HepG2 (cell line): ENCODE results near the gene GFAP. TPM values are rescaled to one million over a fixed set of nuclear protein-coding genes. Genes with fewer than 3 reads are reported as not detected.
A peak's percentile ranks its signal among the peaks of the same experiment; 100 is the strongest.

ENCODE experiments used
- DR1 ChIP-seq: sonication (generic); formaldehyde crosslinking; IDR thresholded peaks from 2 replicates; pipeline ENCODE4 v1.8.0; 2021; ENCODE audit warnings: mild to moderate bottlenecking, missing genetic modification reagents, inconsistent platforms
- HOXA7 ChIP-seq: sonication (generic); formaldehyde crosslinking; IDR thresholded peaks from 2 replicates; pipeline ENCODE4 v1.8.1; 2022; ENCODE audit warnings: mild to moderate bottlenecking, missing genetic modification reagents, moderate library complexity
- MTA3 ChIP-seq: sonication (generic); formaldehyde crosslinking; IDR thresholded peaks from 2 replicates; pipeline ENCODE4 v1.4.0; 2020; ENCODE audit warnings: missing genetic modification reagents
- RXRA ChIP-seq: sonication (generic); formaldehyde crosslinking; IDR thresholded peaks from 2 replicates; pipeline ENCODE4 v1.5.1; 2020; ENCODE audit warnings: missing genetic modification reagents
- ZNF121 ChIP-seq: sonication (generic); formaldehyde crosslinking; IDR thresholded peaks from 2 replicates; pipeline ENCODE4 v1.5.0; 2020; ENCODE audit warnings: mild to moderate bottlenecking, missing genetic modification reagents
- ZNF207 ChIP-seq: fragments of 450-650 bp; IDR thresholded peaks from 2 replicates; pipeline ENCODE4 v1.6.1; 2016; ENCODE audit warnings: antibody characterized with exemption, borderline replicate concordance
- ZNF234 ChIP-seq: sonication (generic); formaldehyde crosslinking; conservative IDR thresholded peaks from 2 replicates; pipeline ENCODE4 v1.5.1; 2020; ENCODE audit warnings: mild to moderate bottlenecking, missing genetic modification reagents
- ZSCAN25 ChIP-seq: sonication (generic); formaldehyde crosslinking; IDR thresholded peaks from 2 replicates; pipeline ENCODE4 v1.8.0; 2022; ENCODE audit warnings: mild to moderate bottlenecking, missing genetic modification reagents
- polyA plus RNA-seq, 8 experiments: library from polyadenylated mRNA; depleted of rRNA in 3 of 8; stranded (reverse) in 7 of 8; unstranded in 1 of 8; fragments of >200 nt; fragmentation: Illumina TruSeq in 4 of 8; extraction: Trizol in 4 of 8; gene quantifications; 2 replicates each; pipeline versions ENCODE4 v1.2.1 to v1.2.3, GENCODE V29; 2011 to 2016; ENCODE audit warnings: low read depth in 4 of 8, missing spikeins in 1 of 8, mixed read lengths in 1 of 8; ENCODE audit not compliant: insufficient read depth in 1 of 8
- total RNA-seq, 5 experiments: library from RNA; depleted of rRNA; stranded (reverse); fragments of >200 nt; fragmentation: Illumina TruSeq; extraction: Trizol; gene quantifications; 2 replicates each; pipeline ENCODE4 v1.2.3, GENCODE V29; 2016; ENCODE audit warnings: low read depth in 1 of 5
- TF ChIP-seq, protein P1 (sequence below): sonication (generic); formaldehyde crosslinking; IDR thresholded peaks from 2 replicates; pipeline ENCODE4 v1.4.0; 2020; ENCODE audit warnings: missing genetic modification reagents, mild to moderate bottlenecking, borderline replicate concordance
- TF ChIP-seq, protein P2 (sequence below): sonication (generic); formaldehyde crosslinking; IDR thresholded peaks from 2 replicates; pipeline ENCODE4 v1.4.0; 2020; ENCODE audit warnings: missing genetic modification reagents
- TF ChIP-seq, protein P3 (sequence below): sonication (generic); formaldehyde crosslinking; IDR thresholded peaks from 2 replicates; pipeline ENCODE4 v1.9.0; 2022; ENCODE audit warnings: missing genetic modification reagents, mild to moderate bottlenecking, borderline replicate concordance
- TF ChIP-seq, protein P4 (sequence below): sonication (generic); formaldehyde crosslinking; IDR thresholded peaks from 2 replicates; pipeline ENCODE4 v1.5.1; 2020; ENCODE audit warnings: mild to moderate bottlenecking, missing genetic modification reagents, borderline replicate concordance
- TF ChIP-seq, protein P5 (sequence below): sonication (generic); formaldehyde crosslinking; IDR thresholded peaks from 2 replicates; pipeline ENCODE4 v1.5.0; 2020; ENCODE audit warnings: missing genetic modification reagents

GFAP gene
- total and polyA plus RNA-seq, 2 of the 13 experiments (the other 11 are each of a cell fraction or from before 2014, with no cell fraction given): 0.11 to 0.29 TPM

DNA sequence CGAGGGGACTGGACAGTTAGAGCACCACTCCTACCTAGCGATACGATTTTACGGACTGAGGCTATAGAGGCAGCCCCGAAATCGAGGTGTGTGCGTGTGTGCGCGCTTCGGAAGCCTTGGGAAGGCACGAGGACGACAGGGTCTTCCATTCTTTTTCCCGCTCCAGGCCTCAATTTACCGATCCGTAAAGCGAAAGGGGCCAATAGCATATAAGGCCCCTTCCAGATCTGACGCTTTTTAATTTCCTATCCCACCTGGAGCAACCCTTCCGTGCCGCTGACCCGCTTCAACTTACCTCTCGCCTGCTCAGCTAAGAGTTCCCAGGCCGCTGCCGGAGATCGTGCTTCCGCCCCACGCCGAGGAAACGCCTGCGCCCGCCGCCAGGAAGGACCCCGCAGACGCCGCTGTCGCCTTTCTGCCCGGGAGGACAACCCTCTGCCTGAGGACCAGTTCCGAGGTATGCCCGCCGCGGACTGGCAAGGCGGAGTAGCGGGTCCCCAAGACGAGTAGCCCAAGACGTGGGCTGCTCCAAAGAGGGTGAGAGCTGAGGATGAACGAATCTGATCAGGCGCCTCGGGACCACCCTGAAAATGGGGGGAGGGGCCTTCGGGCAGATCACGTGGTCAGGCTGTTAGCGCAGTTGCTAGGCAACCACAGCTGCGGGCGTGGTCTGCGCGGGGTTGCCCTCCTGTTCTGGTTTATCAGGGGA lies 16.1 kb downstream of the GFAP start, which contains the start of gene EFTUD2 (continued):
- TF ChIP-seq, protein P1, sequence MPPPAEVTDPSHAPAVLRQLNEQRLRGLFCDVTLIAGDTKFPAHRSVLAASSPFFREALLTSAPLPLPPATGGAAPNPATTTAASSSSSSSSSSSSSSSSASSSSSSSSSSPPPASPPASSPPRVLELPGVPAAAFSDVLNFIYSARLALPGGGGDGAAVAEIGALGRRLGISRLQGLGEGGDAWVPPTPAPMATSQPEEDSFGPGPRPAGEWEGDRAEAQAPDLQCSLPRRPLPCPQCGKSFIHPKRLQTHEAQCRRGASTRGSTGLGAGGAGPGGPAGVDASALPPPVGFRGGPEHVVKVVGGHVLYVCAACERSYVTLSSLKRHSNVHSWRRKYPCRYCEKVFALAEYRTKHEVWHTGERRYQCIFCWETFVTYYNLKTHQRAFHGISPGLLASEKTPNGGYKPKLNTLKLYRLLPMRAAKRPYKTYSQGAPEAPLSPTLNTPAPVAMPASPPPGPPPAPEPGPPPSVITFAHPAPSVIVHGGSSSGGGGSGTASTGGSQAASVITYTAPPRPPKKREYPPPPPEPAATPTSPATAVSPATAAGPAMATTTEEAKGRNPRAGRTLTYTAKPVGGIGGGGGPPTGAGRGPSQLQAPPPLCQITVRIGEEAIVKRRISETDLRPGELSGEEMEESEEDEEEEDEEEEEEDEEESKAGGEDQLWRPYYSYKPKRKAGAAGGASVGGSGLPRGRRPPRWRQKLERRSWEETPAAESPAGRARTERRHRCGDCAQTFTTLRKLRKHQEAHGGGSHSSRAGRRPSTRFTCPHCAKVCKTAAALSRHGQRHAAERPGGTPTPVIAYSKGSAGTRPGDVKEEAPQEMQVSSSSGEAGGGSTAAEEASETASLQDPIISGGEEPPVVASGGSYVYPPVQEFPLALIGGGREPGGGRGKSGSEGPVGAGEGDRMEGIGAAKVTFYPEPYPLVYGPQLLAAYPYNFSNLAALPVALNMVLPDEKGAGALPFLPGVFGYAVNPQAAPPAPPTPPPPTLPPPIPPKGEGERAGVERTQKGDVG: peak; percentile 97; the same call in 1 of the 2 replicates
- TF ChIP-seq ZNF207: peak; percentile 91; the same call in 1 of the 2 replicates
- TF ChIP-seq, protein P2, sequence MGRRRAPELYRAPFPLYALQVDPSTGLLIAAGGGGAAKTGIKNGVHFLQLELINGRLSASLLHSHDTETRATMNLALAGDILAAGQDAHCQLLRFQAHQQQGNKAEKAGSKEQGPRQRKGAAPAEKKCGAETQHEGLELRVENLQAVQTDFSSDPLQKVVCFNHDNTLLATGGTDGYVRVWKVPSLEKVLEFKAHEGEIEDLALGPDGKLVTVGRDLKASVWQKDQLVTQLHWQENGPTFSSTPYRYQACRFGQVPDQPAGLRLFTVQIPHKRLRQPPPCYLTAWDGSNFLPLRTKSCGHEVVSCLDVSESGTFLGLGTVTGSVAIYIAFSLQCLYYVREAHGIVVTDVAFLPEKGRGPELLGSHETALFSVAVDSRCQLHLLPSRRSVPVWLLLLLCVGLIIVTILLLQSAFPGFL: no peak
- peak; percentile 73; the same call in 1 of the 2 replicates for TF ChIP-seq ZSCAN25
- 0 out of 2 replicates have a peak, but pooled peaks have one; percentile 19 for TF ChIP-seq ZNF234 (CRISPR knock-in tag)
- peak; percentile 92 for TF ChIP-seq RXRA (CRISPR knock-in tag)
- TF ChIP-seq HOXA7 (CRISPR knock-in tag): peak; percentile 81; the same call in 1 of the 2 replicates
- TF ChIP-seq, protein P3, sequence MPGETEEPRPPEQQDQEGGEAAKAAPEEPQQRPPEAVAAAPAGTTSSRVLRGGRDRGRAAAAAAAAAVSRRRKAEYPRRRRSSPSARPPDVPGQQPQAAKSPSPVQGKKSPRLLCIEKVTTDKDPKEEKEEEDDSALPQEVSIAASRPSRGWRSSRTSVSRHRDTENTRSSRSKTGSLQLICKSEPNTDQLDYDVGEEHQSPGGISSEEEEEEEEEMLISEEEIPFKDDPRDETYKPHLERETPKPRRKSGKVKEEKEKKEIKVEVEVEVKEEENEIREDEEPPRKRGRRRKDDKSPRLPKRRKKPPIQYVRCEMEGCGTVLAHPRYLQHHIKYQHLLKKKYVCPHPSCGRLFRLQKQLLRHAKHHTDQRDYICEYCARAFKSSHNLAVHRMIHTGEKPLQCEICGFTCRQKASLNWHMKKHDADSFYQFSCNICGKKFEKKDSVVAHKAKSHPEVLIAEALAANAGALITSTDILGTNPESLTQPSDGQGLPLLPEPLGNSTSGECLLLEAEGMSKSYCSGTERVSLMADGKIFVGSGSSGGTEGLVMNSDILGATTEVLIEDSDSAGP: peak; percentile 98
- TF ChIP-seq MTA3 (CRISPR knock-in tag): no peak
- TF ChIP-seq, protein P4, sequence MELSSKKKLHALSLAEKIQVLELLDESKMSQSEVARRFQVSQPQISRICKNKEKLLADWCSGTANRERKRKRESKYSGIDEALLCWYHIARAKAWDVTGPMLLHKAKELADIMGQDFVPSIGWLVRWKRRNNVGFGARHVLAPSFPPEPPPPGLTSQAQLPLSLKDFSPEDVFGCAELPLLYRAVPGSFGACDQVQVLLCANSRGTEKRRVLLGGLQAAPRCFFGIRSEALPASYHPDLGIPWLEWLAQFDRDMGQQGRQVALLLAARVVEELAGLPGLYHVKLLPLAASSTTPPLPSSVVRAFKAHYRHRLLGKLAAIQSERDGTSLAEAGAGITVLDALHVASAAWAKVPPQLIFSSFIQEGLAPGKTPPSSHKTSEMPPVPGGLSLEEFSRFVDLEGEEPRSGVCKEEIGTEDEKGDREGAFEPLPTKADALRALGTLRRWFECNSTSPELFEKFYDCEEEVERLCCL (CRISPR knock-in tag): 0 out of 2 replicates have a peak, but pooled peaks have one; percentile 42
- TF ChIP-seq DR1 (CRISPR knock-in tag): peak; percentile 72
- TF ChIP-seq ZNF121 (CRISPR knock-in tag): no peak
- TF ChIP-seq, protein P5, sequence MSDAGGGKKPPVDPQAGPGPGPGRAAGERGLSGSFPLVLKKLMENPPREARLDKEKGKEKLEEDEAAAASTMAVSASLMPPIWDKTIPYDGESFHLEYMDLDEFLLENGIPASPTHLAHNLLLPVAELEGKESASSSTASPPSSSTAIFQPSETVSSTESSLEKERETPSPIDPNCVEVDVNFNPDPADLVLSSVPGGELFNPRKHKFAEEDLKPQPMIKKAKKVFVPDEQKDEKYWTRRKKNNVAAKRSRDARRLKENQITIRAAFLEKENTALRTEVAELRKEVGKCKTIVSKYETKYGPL: no peak
